HepG2 (cell line): Measurements from ENCODE around the gene PLA2G2E. TPM values are rescaled to one million over a fixed set of nuclear protein-coding genes. Genes with fewer than 3 reads are reported as not detected.
A peak's percentile ranks its signal among the peaks of the same experiment; 100 is the strongest.

Experiments
- ATAC-seq: fragments of 200-7000 bp; cut with Tn5 transposase; 3 replicates; pipeline ENCODE4 v1.9.1; 2020; ENCODE audit warnings: mild to moderate bottlenecking, moderate library complexity
- BruUV-seq: library from RNA; stranded (reverse); fragments of 400-500 nt; replicated peaks from 2 replicates; lab custom pipeline; 2021; lab: Mats Ljungman, UMichigan
- CTCF ChIA-PET: fragments of 300-600 bp; formaldehyde crosslinking; extraction: SDS; loops from one replicate; lab custom pipeline; 2021; ENCODE audit warnings: low total read pairs, inconsistent platforms, low intra/inter-chr PET ratio; lab: Yijun Ruan, JAX
- POLR2A ChIA-PET: fragments of 350-600 bp; sonication (Branson Sonifier 250); formaldehyde crosslinking; loops from one replicate; lab custom pipeline; 2020; ENCODE audit warnings: antibody characterized with exemption, inconsistent platforms; lab: Yijun Ruan, JAX
- DNase-seq: peaks from one replicate; pipeline ENCODE4 v3.0.0-alpha.2; 2015; ENCODE audit warnings: low spot score
- FAIRE-seq: peaks from 3 replicates; lab custom pipeline; 2011; peaks lifted over from hg19 to GRCh38; lab: Jason Lieb, UNC
- H2AFZ ChIP-seq: one replicate; pipeline ENCODE4 v1.6.1; 2011; ENCODE audit warnings: low read length, inconsistent platforms
- H3K27ac ChIP-seq: fragments of 300-600 bp; 3 replicates; pipeline ENCODE4 v1.8.0; 2011; ENCODE audit warnings: mixed run types, mild to moderate bottlenecking, mixed read lengths, low read length, inconsistent platforms; ENCODE audit not compliant: insufficient read depth; ENCODE audit errors: extremely low read length
- H3K27me3 ChIP-seq, 2 experiments: fragments of 200-600 bp in 1 of 2; 2 replicates in 1 of 2; 3 replicates in 1 of 2; pipeline versions ENCODE4 v1.6.0 to v1.8.0; 2011; ENCODE audit warnings: low read length in 2 of 2, mild to moderate bottlenecking in 2 of 2, moderate library complexity in 2 of 2, inconsistent platforms in 1 of 2; ENCODE audit not compliant: insufficient read depth in 2 of 2, control insufficient read depth in 1 of 2
- H3K36me3 ChIP-seq, 2 experiments: fragments of 200-600 bp in 1 of 2; replicated peaks in 1 of 2; 2 replicates in 1 of 2; 3 replicates in 1 of 2; pipeline versions ENCODE4 v1.5.1 to v1.8.0; 2011; ENCODE audit warnings: low read length in 2 of 2, inconsistent platforms in 1 of 2; ENCODE audit not compliant: insufficient read depth in 2 of 2, control insufficient read depth in 1 of 2
- H3K4me1 ChIP-seq: 2 replicates; pipeline ENCODE4 v1.5.1; 2012; ENCODE audit warnings: low read length, inconsistent platforms; ENCODE audit not compliant: insufficient read depth
- H3K4me2 ChIP-seq: 2 replicates; pipeline ENCODE4 v1.6.0; 2011; ENCODE audit warnings: low read depth, low read length, inconsistent platforms
- H3K4me3 ChIP-seq, 3 experiments: fragments of 200-600 bp in 1 of 3; sonication (generic), shearing (Covaris generic) in 1 of 3; replicated peaks in 1 of 3; 2 replicates each; pipeline ENCODE4 v1.5.1; 2011 to 2016; ENCODE audit warnings: low read length in 3 of 3, inconsistent platforms in 2 of 3, low read depth in 2 of 3, mild to moderate bottlenecking in 2 of 3, control low read depth in 1 of 3, mixed read lengths in 1 of 3; ENCODE audit not compliant: insufficient read depth in 1 of 3
- H3K79me2 ChIP-seq: one replicate; pipeline ENCODE4 v1.6.1; 2011; ENCODE audit warnings: low read length, inconsistent platforms; ENCODE audit not compliant: insufficient read depth
- H3K9ac ChIP-seq: 2 replicates; pipeline ENCODE4 v1.6.0; 2011; ENCODE audit warnings: mild to moderate bottlenecking, low read depth, low read length, inconsistent platforms; ENCODE audit not compliant: insufficient read depth
- H3K9me3 ChIP-seq: 2 replicates; pipeline ENCODE4 v1.5.1; 2012; ENCODE audit warnings: mild to moderate bottlenecking, low read length
- H4K20me1 ChIP-seq: 2 replicates; pipeline ENCODE4 v1.6.0; 2011; ENCODE audit warnings: inconsistent platforms, mild to moderate bottlenecking, low read length, moderate library complexity; ENCODE audit not compliant: insufficient read depth
- ATF3 ChIP-seq: sonication (generic); formaldehyde crosslinking; IDR thresholded peaks from 2 replicates; pipeline ENCODE4 v1.4.0; 2020; ENCODE audit warnings: missing genetic modification reagents
- BCL6 ChIP-seq: IDR thresholded peaks from 2 replicates; pipeline ENCODE4 v1.6.1; 2016; ENCODE audit warnings: missing genetic modification reagents, missing compliant biosample characterization
- CREM ChIP-seq, 2 experiments: sonication (generic) in 1 of 2; formaldehyde crosslinking in 1 of 2; IDR thresholded peaks; 2 replicates each; pipeline versions ENCODE4 v1.4.0 to v1.6.1; 2016 to 2020; ENCODE audit warnings: antibody characterized with exemption in 1 of 2, mild to moderate bottlenecking in 1 of 2, missing genetic modification reagents in 1 of 2
- ETV6 ChIP-seq: sonication (generic); formaldehyde crosslinking; conservative IDR thresholded peaks from 2 replicates; pipeline ENCODE4 v1.4.0; 2020; ENCODE audit warnings: missing genetic modification reagents
- FOXA1 ChIP-seq, 2 experiments: fragments of 450-650 bp in 1 of 2; sonication (generic) in 1 of 2; formaldehyde crosslinking in 1 of 2; IDR thresholded peaks; 2 replicates each; pipeline versions ENCODE4 v1.4.0 to v1.6.1; 2016 to 2020; ENCODE audit warnings: missing genetic modification reagents in 1 of 2
- FOXP4 ChIP-seq: sonication (generic); formaldehyde crosslinking; IDR thresholded peaks from 2 replicates; pipeline ENCODE4 v1.4.0; 2020; ENCODE audit warnings: missing genetic modification reagents
- ISL2 ChIP-seq: sonication (generic); formaldehyde crosslinking; IDR thresholded peaks from 2 replicates; pipeline ENCODE4 v1.5.0; 2020; ENCODE audit warnings: missing genetic modification reagents
- JDP2 ChIP-seq: sonication (generic); formaldehyde crosslinking; IDR thresholded peaks from 2 replicates; pipeline ENCODE4 v1.8.1; 2022; ENCODE audit warnings: missing genetic modification reagents, borderline replicate concordance
- MXD3 ChIP-seq: IDR thresholded peaks from 2 replicates; pipeline ENCODE4 v1.6.1; 2016; ENCODE audit warnings: mild to moderate bottlenecking, missing biosample characterization, missing genetic modification reagents
- MZF1 ChIP-seq: sonication (generic); formaldehyde crosslinking; IDR thresholded peaks from 2 replicates; pipeline ENCODE4 v1.8.1; 2023; ENCODE audit warnings: mild to moderate bottlenecking, missing genetic modification reagents, borderline replicate concordance
- NCOA2 ChIP-seq: sonication (generic); formaldehyde crosslinking; IDR thresholded peaks from 2 replicates; pipeline ENCODE4 v1.8.0; 2022; ENCODE audit warnings: inconsistent platforms
- PHF5A ChIP-seq: IDR thresholded peaks from one replicate; pipeline ENCODE4 v1.6.1; 2018; ENCODE audit warnings: low read depth, missing genetic modification reagents; ENCODE audit not compliant: unreplicated experiment
- RFX3 ChIP-seq: IDR thresholded peaks from 2 replicates; pipeline ENCODE4 v1.6.1; 2016; ENCODE audit warnings: missing biosample characterization, missing genetic modification reagents
- SIX4 ChIP-seq: sonication (generic); formaldehyde crosslinking; IDR thresholded peaks from 2 replicates; pipeline ENCODE4 v1.4.0; 2020; ENCODE audit warnings: missing genetic modification reagents
- SOX13 ChIP-seq, 3 experiments: fragments of 450-650 bp in 1 of 3; sonication (generic) in 1 of 3; formaldehyde crosslinking in 1 of 3; IDR thresholded peaks in 2 of 3; conservative IDR thresholded peaks in 1 of 3; 2 replicates each; pipeline versions ENCODE4 v1.5.0 to v1.6.1; 2016 to 2020; ENCODE audit warnings: antibody characterized with exemption in 1 of 3, mild to moderate bottlenecking in 1 of 3, missing compliant biosample characterization in 1 of 3, missing genetic modification reagents in 1 of 3, moderate library complexity in 1 of 3
- SP2 ChIP-seq: sonication (generic); formaldehyde crosslinking; IDR thresholded peaks from 2 replicates; pipeline ENCODE4 v1.5.1; 2020; ENCODE audit warnings: mild to moderate bottlenecking, missing genetic modification reagents
- TCF7 ChIP-seq: sonication (generic); IDR thresholded peaks from 2 replicates; pipeline ENCODE4 v1.6.1; 2016; ENCODE audit warnings: antibody characterized with exemption, low read depth
- THAP7 ChIP-seq: sonication (generic); formaldehyde crosslinking; IDR thresholded peaks from 2 replicates; pipeline ENCODE4 v1.8.1; 2023; ENCODE audit warnings: mild to moderate bottlenecking, missing genetic modification reagents
- THRA ChIP-seq: sonication (generic); formaldehyde crosslinking; IDR thresholded peaks from 2 replicates; pipeline ENCODE4 v1.4.0; 2020; ENCODE audit warnings: missing genetic modification reagents, borderline replicate concordance
- ZNF644 ChIP-seq: IDR thresholded peaks from 2 replicates; pipeline ENCODE4 v1.6.1; 2016; ENCODE audit warnings: low read depth
- WGBS: methylation state at CpG from one replicate; pipeline ENCODE4 v1.1.6; 2017; ENCODE audit warnings: low lambda C conversion rate; 5-methylcytosine and 5-hydroxymethylcytosine counted together
- in situ Hi-C: cut with HindIII; loops from 2 replicates; pipeline ENCODE4 v1.10.0; 2017; ENCODE audit warnings: low pct_unique_long_range_greater_than_20kb; ENCODE audit not compliant: extremely low pct_ligation_motif_present
- intact Hi-C: fragments of 100-400 bp; cut with micrococcal nuclease; formaldehyde crosslinking; loops from one replicate; pipeline ENCODE4 v1.10.0; 2022; ENCODE audit not compliant: unreplicated experiment
- polyA plus RNA-seq, 8 experiments: library from polyadenylated mRNA; depleted of rRNA in 3 of 8; stranded (reverse) in 7 of 8; unstranded in 1 of 8; fragments of >200 nt; fragmentation: Illumina TruSeq in 4 of 8; extraction: Trizol in 4 of 8; gene quantifications; 2 replicates each; pipeline versions ENCODE4 v1.2.1 to v1.2.3, GENCODE V29; 2011 to 2016; ENCODE audit warnings: low read depth in 4 of 8, missing spikeins in 1 of 8, mixed read lengths in 1 of 8; ENCODE audit not compliant: insufficient read depth in 1 of 8
- total RNA-seq, 5 experiments: library from RNA; depleted of rRNA; stranded (reverse); fragments of >200 nt; fragmentation: Illumina TruSeq; extraction: Trizol; gene quantifications; 2 replicates each; pipeline ENCODE4 v1.2.3, GENCODE V29; 2016; ENCODE audit warnings: low read depth in 1 of 5

Gene PLA2G2E
- total and polyA plus RNA-seq, 2 of the 13 experiments (the other 11 are each of a cell fraction or from before 2014, with no cell fraction given): not detected

GRCh38 chr1:19946331-19946751 is 22.9 kb upstream of the PLA2G2E start:
- H3K4me3 ChIP-seq: no peak overlapping the region
- no peak overlapping the region for H3K4me2 ChIP-seq
- intact Hi-C loops: no loop called here
- ChIA-PET CTCF (no interaction called here), POLR2A (interaction anchor here (0.8 to 1.7 kb wide), 4 partner anchors 17 to 29 kb away, joined by 3 to 7 read pairs (median 3); no protein-coding TSS in a partner anchor)
- no peaks in the 10 kb centered on the region for H3K36me3 ChIP-seq
- no peaks in the 10 kb centered on the region for H3K79me2 ChIP-seq
- in situ Hi-C loops: no loop called here
- ATAC-seq (no peak), FAIRE-seq (peak; percentile 23), DNase-seq (peak; percentile 88)
- H3K27me3 ChIP-seq: no peaks in the 10 kb centered on the region
- no peaks in the 10 kb centered on the region for H3K9me3 ChIP-seq
- no peak overlapping the region for H3K27ac ChIP-seq
- peaks cover 26% of the 10 kb centered on the region for H3K4me1 ChIP-seq
- no peak overlapping the region for H3K9ac ChIP-seq
- H4K20me1 ChIP-seq: no peaks in the 10 kb centered on the region
- no peak overlapping the region for H2AFZ ChIP-seq
- BruUV-seq: no TSS peak
- WGBS: 13% methylated on average over 6 of the region's 6 CpGs
- TF ChIP-seq SP2 (CRISPR knock-in tag): no peak
- no peak for TF ChIP-seq THAP7 (CRISPR knock-in tag)
- peak; percentile 76 for TF ChIP-seq ISL2
- no peak for TF ChIP-seq PHF5A (CRISPR knock-in tag)
- TF ChIP-seq ZNF644 (CRISPR knock-in tag): 0 out of 2 replicates have a peak, but pooled peaks have one; percentile 42
- TF ChIP-seq FOXA1 (IDR thresholded peaks at IDR 0.05): no peak
- TF ChIP-seq FOXA1 (CRISPR knock-in tag; IDR thresholded peaks at IDR 0.05): peak; percentile 34
- 0 out of 2 replicates have a peak, but pooled peaks have one; percentile 14 for TF ChIP-seq BCL6 (CRISPR knock-in tag)
- peak; percentile 56 for TF ChIP-seq CREM (IDR thresholded peaks at IDR 0.05)
- no peak for TF ChIP-seq CREM (CRISPR knock-in tag; IDR thresholded peaks at IDR 0.05)
- no peak for TF ChIP-seq MXD3 (CRISPR knock-in tag)
- TF ChIP-seq MZF1 (CRISPR knock-in tag): no peak
- TF ChIP-seq JDP2: no peak
- peak; percentile 76 for TF ChIP-seq NCOA2 (CRISPR knock-in tag)
- peak; percentile 51; the same call in 1 of the 2 replicates for TF ChIP-seq THRA (CRISPR knock-in tag)
- peak; percentile 17; the same call in 1 of the 2 replicates for TF ChIP-seq SIX4 (CRISPR knock-in tag)
- TF ChIP-seq TCF7: peak; percentile 85
- peak; percentile 45; the same call in 1 of the 2 replicates for TF ChIP-seq FOXP4 (CRISPR knock-in tag)
- no peak for TF ChIP-seq ETV6
- no peak for TF ChIP-seq ATF3 (CRISPR knock-in tag)
- no peak for TF ChIP-seq RFX3 (CRISPR knock-in tag)
- no peak for TF ChIP-seq SOX13 (IDR thresholded peaks at IDR 0.05)
- peak in 1 of 2 experiments; percentile 71; a peak in 2 of 4 replicates for TF ChIP-seq SOX13 (CRISPR knock-in tag; conservative IDR thresholded peaks at IDR 0.05 in 1 of 2, IDR thresholded peaks at IDR 0.05 in 1 of 2)
